K562 (cell line): Measurements from ENCODE around the gene ASIC3. TPM values are rescaled to one million over a fixed set of nuclear protein-coding genes. Genes with fewer than 3 reads are reported as not detected.
A peak's percentile ranks its signal among the peaks of the same experiment; 100 is the strongest.

ENCODE experiments used
- CBX1 ChIP-seq: sonication (generic); IDR thresholded peaks from 2 replicates; pipeline ENCODE4 v1.6.1; 2016; ENCODE audit warnings: antibody characterized with exemption, low read depth, mild to moderate bottlenecking
- CCAR2 ChIP-seq: fragments of 200-400 bp; formaldehyde crosslinking; IDR thresholded peaks from 2 replicates; pipeline ENCODE4 v1.6.1; 2017; ENCODE audit warnings: mild to moderate bottlenecking, low read depth, low read length
- CEBPB ChIP-seq: fragments of 450-650 bp; IDR thresholded peaks from 2 replicates; pipeline ENCODE4 v1.6.1; 2016; ENCODE audit warnings: missing genetic modification characterization, missing compliant biosample characterization
- CSDE1 ChIP-seq, 2 experiments: fragments of 450-650 bp; IDR thresholded peaks; 2 replicates each; pipeline ENCODE4 v1.6.1; 2016; ENCODE audit warnings: mild to moderate bottlenecking in 1 of 2
- CTBP1 ChIP-seq: fragments of 450-650 bp; IDR thresholded peaks from 2 replicates; pipeline ENCODE4 v1.6.1; 2016; ENCODE audit warnings: borderline replicate concordance
- E2F3 ChIP-seq: fragments of 250-450 bp; sonication (Bioruptor Pico); IDR thresholded peaks from 2 replicates; pipeline ENCODE4 v1.4.0; 2020; ENCODE audit warnings: mild to moderate bottlenecking
- EP300 ChIP-seq: IDR thresholded peaks from 2 replicates; pipeline ENCODE4 v1.6.1; 2012; ENCODE audit warnings: low read length, improper control_type of control experiment
- HLTF ChIP-seq: fragments of 450-650 bp; IDR thresholded peaks from 2 replicates; pipeline ENCODE4 v1.6.1; 2016
- MGA ChIP-seq: fragments of 450-650 bp; IDR thresholded peaks from 2 replicates; pipeline ENCODE4 v1.6.1; 2016; ENCODE audit warnings: mild to moderate bottlenecking, moderate library complexity
- POLR2A ChIP-seq: fragments of 450-650 bp; conservative IDR thresholded peaks from 2 replicates; pipeline ENCODE4 v1.6.1; 2016
- SIN3A ChIP-seq, 2 experiments: fragments of 150-350 bp in 1 of 2; IDR thresholded peaks; 2 replicates each; pipeline ENCODE4 v1.6.1; 2011 to 2016; ENCODE audit warnings: borderline replicate concordance in 2 of 2, low read depth in 2 of 2, low read length in 2 of 2, mild to moderate bottlenecking in 2 of 2, moderate library complexity in 2 of 2; ENCODE audit not compliant: control insufficient read depth in 1 of 2
- TCF7 ChIP-seq: sonication (generic); IDR thresholded peaks from 2 replicates; pipeline ENCODE4 v1.6.1; 2016; ENCODE audit warnings: antibody characterized with exemption, borderline replicate concordance
- ZBTB17 ChIP-seq: fragments of 450-650 bp; formaldehyde crosslinking; IDR thresholded peaks from 2 replicates; pipeline ENCODE4 v1.4.0; 2020; ENCODE audit warnings: mild to moderate bottlenecking
- ZNF134 ChIP-seq: fragments of 250-450 bp; sonication (Bioruptor Pico); conservative IDR thresholded peaks from 2 replicates; pipeline ENCODE4 v1.4.0; 2020
- ZNF224 ChIP-seq: sonication (generic); formaldehyde crosslinking; IDR thresholded peaks from 2 replicates; pipeline ENCODE4 v1.8.0; 2022; ENCODE audit warnings: mild to moderate bottlenecking, missing genetic modification reagents
- ZNF23 ChIP-seq: fragments of 250-450 bp; sonication (Bioruptor Pico); IDR thresholded peaks from 2 replicates; pipeline ENCODE4 v1.4.0; 2020; ENCODE audit warnings: mild to moderate bottlenecking
- polyA plus RNA-seq, 8 experiments: library from polyadenylated mRNA; depleted of rRNA in 4 of 8; stranded (reverse) in 5 of 8; unstranded in 3 of 8; fragments of >200 nt; fragmentation: Nextera tagmentation in 2 of 8; fragmentation: Illumina TruSeq in 1 of 8; extraction: Ambion mirVana in 2 of 8; extraction: Trizol in 1 of 8; gene quantifications; 2 replicates each; pipeline versions ENCODE4 v1.2.1 to v1.2.3, GENCODE V29; 2011 to 2014; ENCODE audit warnings: inconsistent platforms in 1 of 8, missing spikeins in 1 of 8
- total RNA-seq, 7 experiments: library from RNA; depleted of rRNA in 6 of 7; stranded (reverse); fragments of >200 nt in 6 of 7; fragmentation: Illumina TruSeq in 2 of 7; extraction: Trizol in 2 of 7; gene quantifications; 2 replicates each; pipeline versions ENCODE4 v1.2.1 to v1.2.3, GENCODE V29; 2011 to 2021; ENCODE audit warnings: low replicate concordance in 1 of 7
- TF ChIP-seq, protein P1 (sequence below): IDR thresholded peaks from 2 replicates; pipeline ENCODE4 v1.6.1; 2012; ENCODE audit warnings: low read depth, low read length, improper control_type of control experiment, borderline replicate concordance

Gene ASIC3
- total and polyA plus RNA-seq, 9 of the 15 experiments (the other 6 are each of a cell fraction or from before 2014, with no cell fraction given), result 0.11 to 5.0 (median 0.87) TPM

GRCh38 chr7:151091431-151091830 lies 43.1 kb downstream of the ASIC3 start (continued):
- TF ChIP-seq ZBTB17 (no peak), CBX1 (no peak), ZNF23 (no peak), CTBP1 (0 out of 2 replicates have a peak, but pooled peaks have one; percentile 25), CSDE1 (IDR thresholded peaks at IDR 0.05) (no peak), POLR2A (no peak), CEBPB (tag) (peak; percentile 54), MGA (no peak), CCAR2 (no peak), SIN3A (IDR thresholded peaks at IDR 0.05; ENCODE audit: borderline replicate concordance in 2 of 2, control insufficient read depth in 1 of 2, low read depth in 2 of 2, low read length in 2 of 2) (peak in 1 of 2 experiments; percentile 48; a peak in 1 of 4 replicates), HLTF (no peak), TCF7 (no peak), EP300 (no peak), E2F3 (CRISPR knock-in tag) (no peak), ZNF224 (CRISPR knock-in tag) (no peak), ZNF134 (CRISPR knock-in tag) (no peak)
- TF ChIP-seq, protein P1, sequence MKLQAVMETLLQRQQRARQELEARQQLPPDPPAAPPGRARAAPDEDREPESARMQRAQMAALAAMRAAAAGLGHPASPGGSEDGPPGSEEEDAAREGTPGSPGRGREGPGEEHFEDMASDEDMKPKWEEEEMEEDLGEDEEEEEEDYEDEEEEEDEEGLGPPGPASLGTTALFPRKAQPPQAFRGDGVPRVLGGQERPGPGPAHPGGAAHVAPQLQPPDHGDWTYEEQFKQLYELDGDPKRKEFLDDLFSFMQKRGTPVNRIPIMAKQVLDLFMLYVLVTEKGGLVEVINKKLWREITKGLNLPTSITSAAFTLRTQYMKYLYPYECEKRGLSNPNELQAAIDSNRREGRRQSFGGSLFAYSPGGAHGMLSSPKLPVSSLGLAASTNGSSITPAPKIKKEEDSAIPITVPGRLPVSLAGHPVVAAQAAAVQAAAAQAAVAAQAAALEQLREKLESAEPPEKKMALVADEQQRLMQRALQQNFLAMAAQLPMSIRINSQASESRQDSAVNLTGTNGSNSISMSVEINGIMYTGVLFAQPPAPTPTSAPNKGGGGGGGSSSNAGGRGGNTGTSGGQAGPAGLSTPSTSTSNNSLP, result no peak
